LNCaP clone FGC (cell line): ENCODE measurements around the gene SIPA1L3.

Experiments used
- DNase-seq: peaks from one replicate; pipeline ENCODE4 v3.0.0-alpha.2; 2011; ENCODE audit warnings: low read depth
- H3K4me3 ChIP-seq: 2 replicates; pipeline ENCODE4 v1.5.1; 2011; ENCODE audit warnings: mild to moderate bottlenecking, low read depth, low read length, control low read depth
- CTCF ChIP-seq: IDR thresholded peaks from 2 replicates; pipeline ENCODE4 v1.5.1; 2012; ENCODE audit warnings: mild to moderate bottlenecking; ENCODE audit not compliant: control insufficient read depth, insufficient read depth; ENCODE audit errors: extremely low read depth

The SIPA1L3 gene

GRCh38 chr19:37935341-37935740 lies 28.3 kb downstream of the SIPA1L3 start:
- no peak for TF ChIP-seq CTCF
- no peak for DNase-seq

DNA sequence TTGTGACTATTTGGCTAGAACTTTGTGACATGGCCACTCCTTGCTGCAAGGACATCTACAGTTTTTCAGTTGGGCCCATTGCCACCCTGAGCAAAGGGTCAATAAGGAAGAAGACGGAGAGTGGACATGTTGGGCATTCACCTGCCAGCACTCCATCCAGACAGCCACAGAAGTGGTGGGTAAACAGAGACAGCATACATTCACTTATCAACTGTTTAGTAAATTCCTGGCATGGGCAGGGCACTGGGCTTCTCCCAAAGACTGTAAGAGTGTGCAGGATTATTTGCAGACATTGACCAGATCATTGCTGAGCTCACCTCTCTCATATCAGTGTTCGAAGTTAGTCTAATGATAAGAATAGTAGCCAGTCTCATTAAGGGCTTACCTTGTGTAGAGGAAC lies 29.2 kb downstream of the SIPA1L3 start:
- TF ChIP-seq CTCF: no peak
- H3K4me3 ChIP-seq: no peak overlapping the region
- peak; percentile 85 for DNase-seq

More at GRCh38 chr19:37935341-37935740, 28.3 kb downstream of the SIPA1L3 start:
- H3K4me3 ChIP-seq: no peak overlapping the region

DNA sequence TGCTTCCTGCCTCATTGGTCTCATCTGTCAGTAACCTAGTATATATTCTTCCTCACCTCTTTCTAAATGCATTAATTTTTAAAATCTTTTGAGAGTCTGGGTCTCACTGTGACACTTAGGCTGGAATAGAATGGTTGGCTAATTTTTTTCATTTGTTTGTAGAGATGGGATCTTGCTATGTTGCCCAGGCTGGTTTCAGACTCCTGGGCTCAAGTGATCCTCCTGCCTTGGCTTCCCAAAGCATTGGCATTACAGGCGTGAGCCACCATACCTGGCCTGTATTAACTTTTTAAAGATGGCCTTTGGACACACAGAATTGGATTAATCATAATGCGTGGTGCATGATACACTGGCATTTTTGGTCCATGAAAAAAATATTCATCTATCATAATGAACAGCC lies 29.9 kb downstream of the SIPA1L3 start:
- no peak for DNase-seq
- TF ChIP-seq CTCF: no peak
- H3K4me3 ChIP-seq: no peak overlapping the region

GRCh38 chr19:37938353-37938752 lies 31.3 kb downstream of the SIPA1L3 start:
- TF ChIP-seq CTCF: no peak
- no peak overlapping the region for H3K4me3 ChIP-seq
- DNase-seq: no peak

DNA sequence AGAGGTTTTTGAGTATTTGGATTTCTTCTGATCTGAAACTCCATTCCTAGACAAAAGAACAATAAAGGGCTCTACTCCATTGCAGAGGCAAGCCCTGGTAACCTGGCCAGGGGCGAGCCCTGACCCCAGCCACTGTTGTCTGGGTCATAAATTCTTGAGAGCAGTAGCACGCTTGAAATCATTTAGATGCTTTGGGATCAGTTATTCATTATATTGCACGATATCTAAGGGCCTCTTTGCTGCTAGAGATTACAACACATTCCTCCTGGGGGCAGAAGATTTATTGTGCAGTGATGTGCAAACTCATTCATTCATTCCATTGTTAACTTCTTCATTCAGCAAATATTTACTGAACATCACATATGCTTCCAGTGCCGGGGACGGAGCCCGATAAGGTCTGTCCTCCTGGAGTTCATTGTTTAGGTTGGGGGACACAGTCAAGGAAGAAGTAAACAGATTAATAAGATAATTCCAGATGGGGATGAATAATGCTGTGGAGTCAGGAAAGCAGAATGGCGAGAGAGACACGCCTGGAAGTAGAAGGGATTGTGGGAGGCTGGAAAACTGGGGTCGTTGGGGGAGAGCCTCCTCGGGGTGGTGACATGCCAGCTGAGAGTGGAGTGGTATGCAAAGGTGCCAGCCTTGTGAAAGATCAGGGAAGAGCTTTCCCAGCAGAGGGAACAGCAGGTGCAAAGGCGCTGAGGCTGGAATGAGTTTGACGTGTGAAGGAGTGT lies 34.9 kb downstream of the SIPA1L3 start:
- H3K4me3 ChIP-seq: no peak overlapping the region
- no peak for TF ChIP-seq CTCF
- DNase-seq: peak; percentile 57

DNA sequence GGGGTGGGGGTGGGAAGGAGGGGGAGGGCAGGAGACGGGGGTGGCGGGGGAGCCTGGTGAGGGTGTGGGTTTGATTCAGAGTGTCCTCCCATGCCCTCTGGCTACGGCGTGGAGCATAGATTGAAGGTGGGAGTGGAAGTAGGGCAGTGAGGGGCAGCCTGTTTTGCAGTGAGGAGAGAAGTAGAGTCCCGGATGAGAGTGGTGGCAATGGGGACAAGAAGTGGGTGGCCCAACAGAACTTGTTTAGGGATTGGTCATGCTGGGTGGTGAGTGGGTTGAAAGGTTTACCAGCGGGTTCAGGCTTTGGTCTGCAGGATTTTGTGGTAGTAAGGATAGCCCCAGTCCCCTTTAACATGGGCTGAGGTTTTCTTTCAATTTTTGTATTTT lies 35.5 kb downstream of the SIPA1L3 start:
- no peak overlapping the region for H3K4me3 ChIP-seq
- no peak for TF ChIP-seq CTCF
- no peak for DNase-seq

DNA sequence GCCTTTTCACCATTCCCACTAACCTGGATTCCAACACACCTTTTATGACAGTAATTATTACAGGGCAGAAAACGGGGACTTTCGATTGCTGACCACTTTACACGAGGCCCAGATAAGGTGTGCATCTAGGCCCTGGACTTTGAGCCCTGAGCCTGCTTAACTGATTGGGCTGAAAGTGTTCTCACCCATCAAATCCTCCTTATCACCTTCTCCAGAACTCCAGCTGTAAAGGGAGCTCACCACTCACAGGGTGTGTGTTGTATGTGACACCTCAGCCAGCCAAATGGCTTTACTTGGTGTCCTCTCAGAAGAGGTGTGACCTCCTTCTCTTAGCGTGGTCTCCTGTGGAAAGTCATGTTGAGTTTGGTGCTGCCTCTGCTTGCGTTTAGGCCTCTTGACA lies 36.5 kb downstream of the SIPA1L3 start:
- no peak for DNase-seq
- TF ChIP-seq CTCF: no peak
- H3K4me3 ChIP-seq: no peak overlapping the region
